HUDEP-2 (cell line): ENCODE results near the gene SP7.

Experiments
- DNase-seq, 76 experiments: peaks; one replicate each; lab custom pipeline; 2025; ENCODE audit not compliant: unreplicated experiment in 76 of 76; lab: John Stamatoyannopoulos, UW

The SP7 gene

DNA sequence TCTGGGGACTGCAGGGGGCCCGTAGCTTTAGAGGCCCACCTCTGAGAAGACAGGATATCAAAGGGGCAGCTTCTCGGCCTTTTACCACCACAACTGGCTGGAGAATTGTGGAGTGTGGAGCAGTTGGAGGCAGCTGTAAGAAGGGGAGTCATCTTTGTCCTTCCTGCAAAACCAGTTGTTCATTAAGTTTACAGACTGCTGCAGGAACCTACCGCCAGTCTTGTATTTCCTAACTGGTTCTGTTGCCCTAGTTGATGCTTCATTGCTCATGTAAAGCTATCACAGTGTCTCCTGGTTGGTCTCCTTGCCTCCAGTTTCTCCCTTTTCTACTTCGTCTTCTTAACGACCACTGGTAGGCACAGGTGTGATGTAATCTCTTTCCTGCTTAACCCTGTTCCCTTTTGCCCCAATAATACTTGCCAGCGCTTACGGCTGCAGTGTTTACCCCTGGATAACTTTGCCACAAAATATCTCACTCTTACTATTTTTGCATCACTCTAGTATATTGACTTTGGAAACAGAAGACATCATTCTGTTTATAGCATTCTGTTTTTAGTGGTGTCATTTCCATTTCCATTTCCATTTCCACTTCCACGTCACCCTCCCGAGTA, 56.2 kb downstream of the SP7 start:
- DNase-seq = no peak

DNA sequence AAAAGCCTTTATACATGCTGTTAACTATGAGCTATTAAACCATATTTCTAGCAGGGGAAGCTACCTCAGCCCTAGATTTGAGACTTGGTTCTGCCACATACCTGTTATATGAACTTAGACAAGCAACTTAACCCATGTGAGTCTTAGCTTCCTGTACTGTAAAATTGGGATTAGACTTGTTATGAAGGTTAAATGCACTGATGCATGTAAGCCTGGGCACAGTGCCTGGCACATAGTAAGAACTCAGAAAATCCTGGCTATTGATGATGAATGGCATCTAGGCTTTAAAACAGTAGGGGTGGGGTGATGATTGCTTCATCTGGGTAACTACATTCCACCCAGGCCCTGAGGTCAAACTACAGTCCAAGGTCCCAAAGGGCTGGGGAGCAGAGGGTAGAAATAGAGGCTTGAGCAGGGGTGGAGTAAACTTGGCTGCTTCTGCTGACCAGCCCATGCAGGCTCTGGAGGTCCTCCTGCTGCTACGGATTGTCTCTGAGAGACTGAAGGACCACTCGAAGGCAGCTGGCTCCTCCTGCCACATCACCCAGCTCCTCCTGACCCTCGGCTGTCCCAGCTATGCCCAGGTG, 56.8 kb downstream of the SP7 start:
- no peak for DNase-seq

DNA sequence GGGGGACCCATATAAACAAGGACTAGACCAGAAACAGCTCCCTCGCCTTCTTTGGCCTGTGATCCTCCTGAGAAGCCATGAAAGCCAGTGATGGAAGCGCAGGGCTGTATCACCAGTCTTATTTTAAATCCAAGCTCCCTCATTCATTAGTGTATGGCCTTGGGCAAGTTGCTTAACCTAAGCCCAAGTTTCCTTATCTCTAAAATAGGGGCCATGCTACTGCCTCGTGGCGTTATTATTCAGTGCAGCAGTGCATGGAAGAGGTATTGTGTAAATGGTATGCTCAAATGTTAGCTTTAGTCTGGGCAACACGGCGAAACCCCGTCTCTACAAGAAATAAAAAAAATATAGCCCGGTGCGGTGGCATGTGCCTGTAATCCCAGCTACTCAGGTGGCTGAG, 58.2 kb downstream of the SP7 start:
- no peak for DNase-seq
